Stomach smooth muscle (tissue), 2 donors: ENCODE measurements around the gene TEPSIN.

Experiments used
- H3K27ac ChIP-seq: one replicate; pipeline ENCODE4 v1.7.0; 2013; ENCODE audit warnings: mild to moderate bottlenecking, low read length, inconsistent platforms
- H3K27me3 ChIP-seq, 2 donors: one replicate each; pipeline ENCODE4 v1.7.0; 2013; ENCODE audit warnings: low read length in 2 of 2; ENCODE audit not compliant: insufficient read depth in 2 of 2, control insufficient read depth in 1 of 2
- H3K36me3 ChIP-seq, 2 donors: one replicate each; pipeline ENCODE4 v1.7.0; 2013; ENCODE audit warnings: low read length in 2 of 2; ENCODE audit not compliant: control insufficient read depth in 2 of 2, insufficient read depth in 2 of 2
- H3K4me1 ChIP-seq: one replicate; pipeline ENCODE4 v1.7.0; 2013; ENCODE audit warnings: low read length; ENCODE audit not compliant: control insufficient read depth, insufficient read depth
- H3K4me3 ChIP-seq, 2 donors: one replicate each; pipeline ENCODE4 v1.7.0; 2013; ENCODE audit warnings: low read length in 2 of 2
- H3K9ac ChIP-seq, 2 donors: one replicate each; pipeline ENCODE4 v1.7.0; 2013; ENCODE audit warnings: low read length in 2 of 2, mild to moderate bottlenecking in 1 of 2
- H3K9me3 ChIP-seq, 2 donors: one replicate each; pipeline ENCODE4 v1.7.0; 2013; ENCODE audit warnings: low read length in 2 of 2; ENCODE audit not compliant: control insufficient read depth in 2 of 2
- donor health status: healthy.
- donor health status: Pancreatic carcinoma.

The TEPSIN gene

DNA sequence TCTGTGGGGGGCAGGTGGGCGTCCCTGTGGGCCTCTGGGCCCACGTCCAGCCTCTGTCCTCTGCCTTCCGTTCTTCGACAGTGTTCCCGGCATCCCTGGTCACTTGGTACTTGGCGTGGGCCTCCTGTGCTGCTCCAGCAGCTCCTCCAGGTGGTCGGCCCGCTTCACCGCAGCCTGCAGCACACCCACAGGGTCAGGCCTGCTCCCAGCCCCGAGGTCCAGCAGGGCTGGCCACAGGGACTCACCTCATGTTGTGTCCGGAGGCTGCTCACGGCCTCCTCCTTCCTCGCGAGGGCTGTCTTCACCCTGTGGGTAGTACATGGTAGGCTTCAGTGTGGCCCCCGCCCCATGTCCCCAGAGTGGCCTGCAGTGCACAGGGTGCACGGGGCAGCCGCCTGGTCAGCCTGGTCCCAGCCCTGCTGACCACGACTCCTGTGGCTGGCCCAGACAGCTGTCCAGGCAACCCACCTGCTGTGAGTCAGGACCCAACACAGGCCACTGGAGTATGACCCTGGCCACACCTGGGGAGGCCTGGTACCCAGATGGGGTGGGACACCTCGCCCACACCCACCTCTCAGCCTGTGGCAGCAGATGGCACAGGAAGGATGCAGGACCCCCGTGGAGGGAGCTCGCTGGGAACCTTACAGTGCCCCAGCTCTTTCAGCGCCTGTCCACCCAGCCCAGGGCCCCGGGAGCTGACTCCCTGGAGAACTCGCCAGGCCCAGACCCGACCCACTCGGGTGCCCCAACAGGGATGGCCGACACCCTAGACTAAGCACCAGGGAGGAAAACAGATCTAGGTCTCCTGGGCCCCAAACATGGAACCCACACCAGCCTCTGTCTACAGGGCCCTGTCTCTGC, 49.0 kb downstream of the TEPSIN start:
- no peaks in the 10 kb centered on the region for H3K36me3 ChIP-seq
- H3K9ac ChIP-seq, result no peak overlapping the region
- H3K9me3 ChIP-seq, result no peaks in the 10 kb centered on the region
- H3K27ac ChIP-seq, result no peak overlapping the region
- no peaks in the 10 kb centered on the region for H3K27me3 ChIP-seq
- peaks cover 3% of the 10 kb centered on the region for H3K4me1 ChIP-seq
- no peak overlapping the region for H3K4me3 ChIP-seq

DNA sequence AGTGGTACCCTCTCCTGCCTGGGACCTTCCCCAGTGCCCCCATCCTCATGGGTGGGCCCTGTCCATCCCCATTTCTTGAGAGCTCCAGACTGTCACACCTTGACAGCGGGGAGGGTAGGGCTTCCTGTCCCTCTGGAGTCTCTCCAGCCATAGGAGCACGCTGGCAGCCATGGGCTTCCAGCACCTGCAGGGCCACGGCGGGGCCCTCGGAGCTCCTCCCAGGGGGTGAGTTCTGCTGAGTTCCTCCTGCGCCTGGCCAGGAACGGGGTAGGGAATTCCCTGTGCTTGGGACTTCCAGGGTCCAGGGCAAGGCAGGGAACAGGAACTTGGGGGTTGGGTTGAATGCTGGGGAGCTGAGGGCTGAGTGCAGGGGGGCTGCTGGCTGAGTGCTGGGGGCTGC, 49.8 kb downstream of the TEPSIN start:
- Histone ChIP-seq H3K4me1 (peaks cover under 1% of the 10 kb centered on the region), H3K27me3 (no peaks in the 10 kb centered on the region), H3K9me3 (no peaks in the 10 kb centered on the region), H3K9ac (no peak overlapping the region), H3K4me3 (no peak overlapping the region), H3K27ac (no peak overlapping the region), H3K36me3 (no peaks in the 10 kb centered on the region)

GRCh38 chr17:81188491-81188840, 50.4 kb downstream of the TEPSIN start:
- no peaks in the 10 kb centered on the region for H3K4me1 ChIP-seq
- H3K4me3 ChIP-seq, result no peak overlapping the region
- no peaks in the 10 kb centered on the region for H3K9me3 ChIP-seq
- H3K27me3 ChIP-seq, result peaks cover 0 to 3% of the 10 kb centered on the region in 2 donors
- no peak overlapping the region for H3K27ac ChIP-seq
- H3K36me3 ChIP-seq, result no peaks in the 10 kb centered on the region
- H3K9ac ChIP-seq, result no peak overlapping the region

GRCh38 chr17:81187586-81188490, 51.0 kb downstream of the TEPSIN start:
- Histone ChIP-seq H3K4me1 (no peaks in the 10 kb centered on the region), H3K4me3 (no peak overlapping the region), H3K36me3 (no peaks in the 10 kb centered on the region), H3K27me3 (peaks cover 0 to 3% of the 10 kb centered on the region in 2 donors), H3K27ac (no peak overlapping the region), H3K9me3 (no peaks in the 10 kb centered on the region), H3K9ac (no peak overlapping the region)

DNA sequence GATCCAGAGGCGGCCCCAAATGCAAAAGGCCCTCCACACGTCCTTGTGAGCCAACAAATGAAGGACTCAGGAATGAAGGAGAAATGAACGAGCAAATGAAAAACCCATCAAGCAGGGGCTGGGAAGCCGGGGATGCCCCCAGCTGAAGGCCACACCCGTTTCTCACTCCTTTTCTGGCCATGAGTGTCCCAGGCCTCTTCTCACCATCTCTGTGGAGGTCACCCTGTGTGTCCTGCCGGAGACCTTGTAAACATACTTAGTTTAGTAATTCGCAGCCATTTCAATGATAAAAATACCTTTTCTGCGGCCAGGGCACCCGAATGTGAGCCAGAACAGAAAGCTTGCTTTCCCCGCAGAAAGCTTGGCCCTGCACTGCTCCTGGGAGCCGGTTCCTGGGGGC, 51.7 kb downstream of the TEPSIN start:
- H3K27me3 ChIP-seq, result peaks cover 0 to 3% of the 10 kb centered on the region in 2 donors
- H3K9me3 ChIP-seq, result no peaks in the 10 kb centered on the region
- no peak overlapping the region for H3K9ac ChIP-seq
- no peak overlapping the region for H3K4me3 ChIP-seq
- H3K36me3 ChIP-seq, result no peaks in the 10 kb centered on the region
- H3K4me1 ChIP-seq, result no peaks in the 10 kb centered on the region
- no peak overlapping the region for H3K27ac ChIP-seq

DNA sequence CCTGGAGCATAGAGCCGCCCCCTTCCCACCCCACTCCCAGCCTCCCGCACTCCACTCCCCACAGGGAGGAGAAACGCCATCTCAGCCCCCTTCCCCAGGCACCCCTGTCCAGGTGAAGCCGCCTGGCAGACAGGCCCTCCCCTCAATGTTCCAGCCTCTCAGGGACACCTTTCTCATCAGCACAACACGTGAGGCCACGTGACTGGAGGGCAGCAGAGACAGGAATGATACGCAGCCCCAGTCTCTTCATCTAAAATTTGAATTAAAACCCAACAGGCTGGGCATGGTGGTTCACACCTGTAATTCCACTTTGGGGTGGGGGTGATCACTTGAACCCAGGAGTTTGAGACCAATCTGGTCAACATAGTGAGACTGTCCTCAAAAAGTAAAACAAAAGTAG, 52.7 kb downstream of the TEPSIN start:
- Histone ChIP-seq H3K36me3 (no peaks in the 10 kb centered on the region), H3K4me3 (no peak overlapping the region), H3K4me1 (no peaks in the 10 kb centered on the region), H3K27me3 (peaks cover 0 to 3% of the 10 kb centered on the region in 2 donors), H3K9me3 (no peaks in the 10 kb centered on the region), H3K9ac (no peak overlapping the region), H3K27ac (no peak overlapping the region)

DNA sequence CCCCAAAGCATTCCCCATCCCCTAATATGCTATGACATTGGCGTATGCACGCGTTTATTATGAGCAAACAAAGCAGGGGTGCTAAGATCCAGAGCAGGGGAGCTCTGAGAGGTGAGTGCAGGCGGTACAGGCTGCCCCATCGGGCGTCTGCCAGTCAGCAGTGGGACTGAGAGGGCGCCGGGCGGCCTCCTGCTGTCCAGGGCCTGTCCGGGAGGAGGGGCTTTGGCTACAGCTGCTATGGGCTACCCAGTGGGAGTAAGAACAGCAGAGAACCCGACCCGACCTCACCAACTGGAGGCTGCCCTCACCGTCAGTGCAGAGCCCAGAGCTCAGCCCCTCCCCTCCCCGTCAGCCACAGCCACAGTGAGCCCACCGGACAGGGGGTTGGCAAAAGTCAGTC, 54.3 kb downstream of the TEPSIN start:
- Histone ChIP-seq H3K9ac (no peak overlapping the region), H3K27me3 (peaks cover 0 to 3% of the 10 kb centered on the region in 2 donors), H3K4me3 (no peak overlapping the region), H3K27ac (no peak overlapping the region), H3K9me3 (no peaks in the 10 kb centered on the region), H3K36me3 (no peaks in the 10 kb centered on the region), H3K4me1 (no peaks in the 10 kb centered on the region)

- Histone ChIP-seq H3K9ac (no peak overlapping the region), H3K9me3 (no peaks in the 10 kb centered on the region), H3K4me1 (no peaks in the 10 kb centered on the region), H3K36me3 (no peaks in the 10 kb centered on the region), H3K4me3 (no peak overlapping the region), H3K27me3 (peaks cover 0 to 3% of the 10 kb centered on the region in 2 donors), H3K27ac (no peak overlapping the region)
Measured at GRCh38 chr17:81183807-81184206, 55.0 kb downstream of the TEPSIN start.

- peaks cover 0 to 3% of the 10 kb centered on the region in 2 donors for H3K27me3 ChIP-seq
- no peaks in the 10 kb centered on the region for H3K9me3 ChIP-seq
- H3K4me3 ChIP-seq, result no peak overlapping the region
- no peak overlapping the region for H3K9ac ChIP-seq
- H3K4me1 ChIP-seq, result no peaks in the 10 kb centered on the region
- H3K27ac ChIP-seq, result no peak overlapping the region
- no peaks in the 10 kb centered on the region for H3K36me3 ChIP-seq
Measured at GRCh38 chr17:81183316-81183715, 55.5 kb downstream of the TEPSIN start.

DNA sequence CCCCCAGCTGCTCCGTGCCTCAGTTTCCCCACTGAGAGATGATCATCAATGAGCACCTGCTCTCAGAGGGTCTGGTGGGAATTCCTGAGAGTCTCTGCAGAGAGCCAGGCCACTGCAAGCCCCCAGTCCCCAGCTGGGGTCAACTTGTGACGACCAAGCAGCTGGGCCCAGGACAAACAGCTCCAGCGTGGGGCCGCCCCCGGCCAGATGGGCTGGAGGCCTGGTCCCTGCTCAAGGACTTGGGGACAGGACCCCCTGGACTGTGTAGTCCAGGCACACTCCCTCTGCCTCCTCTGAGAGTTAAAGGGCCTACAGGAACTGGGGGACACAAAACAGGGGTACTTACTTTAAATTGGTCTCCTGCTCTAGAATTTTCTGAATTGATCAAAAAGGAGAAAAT, 56.3 kb downstream of the TEPSIN start:
- no peak overlapping the region for H3K27ac ChIP-seq
- no peaks in the 10 kb centered on the region for H3K4me1 ChIP-seq
- no peak overlapping the region for H3K4me3 ChIP-seq
- no peaks in the 10 kb centered on the region for H3K36me3 ChIP-seq
- peaks cover 0 to 3% of the 10 kb centered on the region in 2 donors for H3K27me3 ChIP-seq
- H3K9ac ChIP-seq, result no peak overlapping the region
- H3K9me3 ChIP-seq, result no peaks in the 10 kb centered on the region
